Stimulated activated CD4-positive, alpha-beta T cell treated with anti-CD3 and anti-CD28 coated beads, Interleukin-4, amount 100 ng/mL, for 48 hours (primary cell): ENCODE data around the gene TDRKH.
A peak's percentile ranks its signal among the peaks of the same experiment; 100 is the strongest.

Source experiments
- DNase-seq, 2 donors: peaks; one replicate each; pipeline ENCODE4 v3.0.0-alpha.2; 2020; ENCODE audit warnings: low read depth in 2 of 2

The TDRKH gene

DNA sequence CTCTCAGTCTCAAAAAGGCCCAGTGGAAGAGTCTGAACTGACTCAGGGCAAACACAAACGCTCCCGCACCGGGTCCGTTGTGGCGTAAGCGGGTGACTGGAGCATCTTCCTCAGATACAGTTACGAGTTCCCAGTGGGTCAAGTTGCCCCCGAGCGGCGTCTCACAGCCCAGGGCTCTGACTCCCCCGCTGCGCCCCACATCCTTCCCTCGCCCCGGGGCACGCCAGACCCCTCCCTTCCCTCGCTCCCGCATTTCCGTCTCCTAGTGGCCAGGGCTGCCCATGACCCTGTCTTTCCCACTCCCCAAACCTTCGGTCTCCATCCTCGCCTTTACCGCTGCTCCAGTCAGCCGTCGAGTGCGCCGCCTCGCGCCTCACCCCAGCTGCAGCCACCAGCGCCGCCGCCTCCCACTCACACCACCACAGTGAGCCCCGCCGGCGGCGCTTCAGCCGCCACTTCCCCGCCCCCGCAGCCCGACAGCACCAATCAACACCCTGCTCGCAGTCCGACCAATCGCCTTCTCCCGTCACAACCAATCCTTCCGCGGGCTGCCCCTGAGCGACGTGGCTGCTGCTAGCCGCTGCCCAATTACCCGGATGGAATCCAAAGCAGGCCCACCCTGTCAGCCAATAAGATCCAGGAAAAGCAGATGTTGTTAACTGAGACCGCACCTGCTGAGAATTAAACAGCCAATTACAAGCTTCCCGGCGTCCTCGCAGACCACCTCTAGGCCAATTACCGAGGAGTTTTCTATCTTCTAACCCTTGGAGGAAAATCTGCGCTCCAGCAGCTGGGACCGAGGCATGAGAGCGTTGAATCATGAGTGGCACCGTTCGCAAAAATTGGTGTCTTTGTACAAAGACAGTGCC, at the start of gene TDRKH:
Gene TDRKH, minus strand, starts transcription at position 430 of the 869 bp plus-strand sequence. CDS start 7,478 bp downstream, outside the sequence.
- DNase-seq = peak; percentile 96 to 99

DNA sequence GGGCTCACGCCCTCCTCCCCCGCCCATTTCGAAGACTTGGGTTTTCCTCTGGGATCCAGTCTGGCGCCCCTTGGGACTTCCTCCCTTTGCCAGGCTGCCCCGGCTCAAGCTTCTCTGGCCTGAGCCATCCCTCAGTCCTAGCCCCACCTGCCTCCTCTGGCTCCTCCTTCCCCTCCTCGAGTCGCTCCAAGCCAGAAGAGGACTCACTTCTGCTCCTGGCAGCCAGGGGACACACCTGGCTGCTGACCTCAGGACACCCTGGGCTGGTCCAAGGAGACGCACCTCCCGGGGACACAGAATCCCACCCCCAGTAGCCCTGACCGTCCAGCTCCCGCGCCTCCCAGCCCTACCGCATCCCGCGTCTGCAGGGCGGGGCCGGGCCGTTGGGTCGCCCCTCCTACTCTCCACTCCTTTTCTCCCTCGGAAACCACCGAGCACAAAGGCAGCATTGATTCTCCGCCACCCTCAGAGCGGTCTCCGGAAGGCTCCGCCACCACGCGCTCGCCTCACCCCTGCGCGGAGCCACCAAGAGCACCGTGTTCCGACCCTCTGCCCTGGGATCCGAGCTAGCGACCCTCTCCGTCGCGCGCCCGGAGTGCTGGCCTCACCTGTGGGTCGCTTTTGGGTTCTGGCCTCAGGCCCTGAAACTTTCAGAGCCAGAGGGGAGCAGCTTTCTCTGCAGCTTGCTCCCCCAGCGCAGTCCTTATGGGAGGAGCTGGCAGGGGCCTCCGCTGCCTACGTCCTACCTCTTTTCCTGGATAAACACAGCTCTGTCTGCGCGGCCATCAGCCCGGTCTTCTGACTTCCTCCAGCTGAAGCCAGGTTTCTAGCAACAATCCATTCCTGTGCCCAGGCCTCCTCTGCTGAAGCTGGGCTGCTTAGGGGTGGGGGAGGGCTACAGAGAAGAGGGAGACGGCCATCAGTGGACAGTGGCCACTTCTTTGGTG, 49.4 kb upstream of the TDRKH start, which contains the start of gene C2CD4D:
Gene C2CD4D, minus strand, starts transcription at position 364 of the 947 bp plus-strand sequence. CDS start 831 bp downstream, outside the sequence.
- DNase-seq = peak; percentile 51 to 66

DNA sequence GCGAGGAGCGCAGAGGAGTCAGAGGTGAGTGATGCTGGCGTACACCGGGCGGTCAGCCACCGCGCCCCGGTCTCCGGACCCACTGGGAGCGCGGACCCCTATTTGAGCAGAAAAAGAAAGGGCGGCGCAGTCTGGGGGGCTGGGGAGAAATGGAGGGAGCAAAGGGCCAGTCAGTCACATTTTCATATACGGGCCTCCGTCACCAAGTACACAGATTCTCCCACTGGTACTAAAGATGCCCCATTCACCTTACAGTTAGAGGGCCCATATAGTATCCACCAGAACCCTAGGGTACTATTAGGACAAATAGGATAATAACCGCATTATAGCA, 48.7 kb upstream of the TDRKH start:
- no peak for DNase-seq

GRCh38 chr1:151838222-151839081, 48.2 kb upstream of the TDRKH start:
- no peak for DNase-seq

GRCh38 chr1:151837884-151838221, 47.6 kb upstream of the TDRKH start:
- DNase-seq = no peak

- DNase-seq = no peak
Observed at GRCh38 chr1:151837197-151837596, 46.9 kb upstream of the TDRKH start.

- DNase-seq = no peak
Observed at GRCh38 chr1:151835596-151835995, 45.3 kb upstream of the TDRKH start.

GRCh38 chr1:151834239-151834638, 43.9 kb upstream of the TDRKH start:
- DNase-seq = no peak

DNA sequence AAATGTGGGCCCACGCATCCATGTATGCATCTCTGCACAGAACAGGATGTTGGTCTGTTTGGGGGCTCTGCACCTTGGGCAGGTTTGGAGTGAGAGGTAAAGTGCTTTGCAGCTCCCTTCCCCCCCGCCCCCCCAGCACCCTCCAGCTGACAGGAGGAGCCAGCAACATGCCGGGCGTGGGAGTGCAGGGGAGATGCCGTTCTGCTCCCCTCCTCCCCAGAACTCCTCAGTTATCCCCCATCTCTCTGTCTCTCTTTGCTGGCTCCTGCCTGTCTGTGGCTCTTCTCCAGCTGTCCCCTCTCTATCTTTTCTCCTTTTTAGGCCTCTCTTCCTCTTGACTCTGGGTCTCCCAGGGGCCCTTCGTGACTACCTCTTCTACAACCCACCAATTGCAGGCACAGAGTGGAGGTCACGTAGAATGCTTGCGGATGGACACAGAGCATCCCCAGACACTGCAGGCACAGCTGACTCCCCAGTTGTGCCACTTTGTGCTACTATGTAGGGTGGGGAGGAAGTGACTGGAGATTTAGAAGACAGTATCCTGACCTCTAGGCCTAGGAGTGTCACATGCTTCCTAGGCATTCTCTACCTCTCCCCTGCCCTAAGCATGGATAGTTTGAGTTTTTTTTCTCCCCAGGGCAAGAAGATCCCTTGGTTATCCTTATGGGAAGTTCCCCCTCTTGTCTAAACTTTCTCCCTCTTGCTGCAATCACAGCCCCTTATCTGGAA, 43.0 kb upstream of the TDRKH start:
- no peak for DNase-seq

DNA sequence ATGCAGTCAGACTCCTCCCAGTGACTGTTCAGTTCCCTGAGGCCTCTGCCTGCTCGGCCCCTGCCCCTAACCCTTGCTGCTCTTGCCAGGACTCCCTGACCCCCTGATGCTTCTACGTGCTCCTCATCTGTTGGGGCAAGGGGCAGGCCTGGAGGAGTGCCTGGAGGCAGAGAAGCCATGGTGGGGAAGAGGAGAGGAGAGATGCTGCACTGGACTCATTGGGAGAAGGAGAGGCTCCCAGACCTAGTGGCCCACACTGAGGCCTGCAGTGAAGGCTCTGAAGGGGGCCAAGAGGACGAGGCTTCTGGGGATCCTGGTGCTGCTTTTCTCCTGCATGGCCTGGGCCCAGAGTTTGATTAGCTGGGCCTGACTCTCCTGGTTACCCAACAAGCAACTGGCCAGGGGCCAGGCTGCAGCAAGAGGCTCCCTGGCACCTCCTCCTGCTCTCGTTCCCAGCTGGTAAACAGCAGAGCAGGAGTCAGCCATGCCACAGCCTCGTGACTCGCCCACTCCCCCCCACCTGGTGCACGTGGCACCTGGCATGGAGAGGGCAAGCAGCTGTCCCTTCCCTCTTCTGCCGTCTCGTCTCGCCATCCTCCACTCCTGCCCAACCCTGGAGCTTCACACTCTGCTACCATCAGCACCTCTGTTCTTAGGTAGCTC, 42.1 kb upstream of the TDRKH start:
- DNase-seq = no peak

GRCh38 chr1:151831605-151832004, 41.3 kb upstream of the TDRKH start, which contains the start of gene RORC:
Gene RORC (minus strand): TSS chr1:151831802. CDS start chr1:151831764, 38 bp downstream.
- DNase-seq = no peak

DNA sequence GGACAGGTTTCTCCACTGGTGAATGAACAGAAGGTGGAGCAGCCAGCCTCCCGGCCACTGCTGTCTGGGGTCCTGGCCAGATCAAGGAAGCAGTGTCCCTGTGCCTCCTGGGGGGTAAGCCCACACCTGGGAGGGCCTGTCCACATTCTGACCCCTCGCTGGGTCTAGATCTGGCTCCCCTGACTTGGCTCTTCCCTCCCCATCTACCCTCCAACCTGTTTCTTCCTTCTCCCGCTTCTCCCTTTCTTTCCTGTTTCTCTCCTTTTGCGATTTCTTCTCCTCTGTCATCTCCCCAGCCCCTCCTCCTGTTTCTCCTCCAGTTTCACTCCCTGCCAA, 40.9 kb upstream of the TDRKH start:
- no peak for DNase-seq

GRCh38 chr1:151830055-151830454, 39.8 kb upstream of the TDRKH start:
- no peak for DNase-seq

DNA sequence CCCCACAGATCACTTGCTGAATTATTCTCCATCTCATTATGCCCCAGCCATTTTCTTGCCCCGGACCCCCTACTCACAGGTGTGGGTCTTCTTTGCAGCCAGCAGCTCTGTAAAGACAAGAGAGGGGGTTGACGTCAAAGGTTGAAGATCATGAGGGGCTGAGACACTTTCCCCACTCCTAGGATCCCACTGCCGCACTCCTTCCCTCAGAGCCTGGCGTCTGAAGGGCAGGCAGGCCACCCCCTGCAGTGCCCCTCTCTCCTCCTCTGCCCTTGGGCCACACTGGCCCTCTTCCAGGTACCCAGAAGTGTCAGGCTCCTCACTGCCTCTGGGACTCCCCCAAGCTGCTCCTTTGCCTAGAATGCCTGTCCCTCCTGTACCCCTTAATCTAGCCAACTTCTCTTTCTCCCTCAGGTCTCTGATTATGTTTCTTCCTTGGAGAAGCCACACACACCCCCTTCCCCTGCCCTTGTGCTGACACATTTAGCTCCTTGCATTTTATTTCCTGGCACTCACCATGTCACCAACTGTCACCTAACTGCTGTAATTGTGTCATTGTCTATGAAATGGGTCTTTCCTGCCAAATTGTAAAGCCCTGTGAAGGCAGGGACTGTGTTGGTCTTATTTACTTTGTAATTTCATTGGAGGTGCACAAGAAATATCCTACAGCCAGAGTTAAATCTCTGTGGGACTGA, 39.2 kb upstream of the TDRKH start:
- no peak for DNase-seq

- no peak for DNase-seq
Observed at GRCh38 chr1:151828921-151829320, 38.6 kb upstream of the TDRKH start.

- no peak for DNase-seq
Observed at GRCh38 chr1:151827853-151828252, 37.6 kb upstream of the TDRKH start.

- no peak for DNase-seq
Observed at GRCh38 chr1:151825751-151826660, 35.7 kb upstream of the TDRKH start.

- DNase-seq = no peak
Observed at GRCh38 chr1:151825204-151825603, 34.9 kb upstream of the TDRKH start.

DNA sequence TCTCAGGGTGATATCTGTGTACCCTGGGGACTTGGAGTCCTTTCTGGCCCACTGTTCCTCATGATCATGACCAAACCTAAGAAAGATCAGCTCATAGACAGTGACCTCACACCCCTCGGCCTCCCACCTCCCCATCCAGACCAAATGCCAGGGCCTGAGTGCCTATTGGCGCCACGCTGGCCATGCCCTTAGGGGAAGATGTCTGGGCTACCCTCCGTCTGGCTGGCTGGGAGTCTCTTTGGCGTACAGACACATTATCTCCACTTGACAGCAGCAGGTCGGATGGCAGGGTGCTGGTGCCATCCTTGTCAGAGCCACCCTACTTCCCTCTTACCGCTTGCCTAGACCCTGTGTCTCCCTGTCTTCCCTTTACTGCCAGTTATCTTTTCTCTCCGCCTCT, 32.9 kb upstream of the TDRKH start:
- no peak for DNase-seq
